ENCODE results near the gene SMYD3. TPM values are rescaled to one million over a fixed set of nuclear protein-coding genes. Genes with fewer than 3 reads are reported as not detected.

The SMYD3 gene
- total RNA-seq, 1 donor from 2014 or later = 31.9 TPM

DNA sequence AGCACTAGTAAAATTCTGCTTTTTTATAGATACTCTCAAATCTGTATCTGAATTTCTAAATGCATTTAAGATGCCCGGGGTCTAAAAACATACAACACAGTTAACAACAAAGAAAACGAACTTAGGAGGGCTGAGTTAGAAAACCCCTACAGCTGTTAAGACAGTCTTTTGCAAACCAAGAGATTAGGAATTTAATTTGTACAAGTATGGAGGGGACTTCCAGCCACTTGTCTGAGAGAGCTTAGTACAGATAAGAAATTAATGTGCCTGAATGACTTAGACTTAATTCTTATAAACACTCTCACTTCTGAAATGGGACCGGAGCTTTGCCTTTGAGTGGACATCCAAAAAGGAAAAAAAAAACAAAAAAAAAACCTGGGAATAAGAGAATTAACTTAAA lies 61.6 kb downstream of the SMYD3 start:
- Mint-ChIP-seq H3K27ac (no peak overlapping the region), H3K4me3 (ENCODE audit: low read depth) (no peak overlapping the region), H3K9me3 (ENCODE audit: low read depth) (peaks cover 3% of the 10 kb centered on the region), H3K36me3 (ENCODE audit: insufficient read depth) (peaks cover 4% of the 10 kb centered on the region), H3K4me1 (ENCODE audit: low read depth) (no peaks in the 10 kb centered on the region), H3K27me3 (no peaks in the 10 kb centered on the region)
- no peak for DNase-seq (ENCODE audit: low spot score, unreplicated experiment)
- TF ChIP-seq, protein P1, sequence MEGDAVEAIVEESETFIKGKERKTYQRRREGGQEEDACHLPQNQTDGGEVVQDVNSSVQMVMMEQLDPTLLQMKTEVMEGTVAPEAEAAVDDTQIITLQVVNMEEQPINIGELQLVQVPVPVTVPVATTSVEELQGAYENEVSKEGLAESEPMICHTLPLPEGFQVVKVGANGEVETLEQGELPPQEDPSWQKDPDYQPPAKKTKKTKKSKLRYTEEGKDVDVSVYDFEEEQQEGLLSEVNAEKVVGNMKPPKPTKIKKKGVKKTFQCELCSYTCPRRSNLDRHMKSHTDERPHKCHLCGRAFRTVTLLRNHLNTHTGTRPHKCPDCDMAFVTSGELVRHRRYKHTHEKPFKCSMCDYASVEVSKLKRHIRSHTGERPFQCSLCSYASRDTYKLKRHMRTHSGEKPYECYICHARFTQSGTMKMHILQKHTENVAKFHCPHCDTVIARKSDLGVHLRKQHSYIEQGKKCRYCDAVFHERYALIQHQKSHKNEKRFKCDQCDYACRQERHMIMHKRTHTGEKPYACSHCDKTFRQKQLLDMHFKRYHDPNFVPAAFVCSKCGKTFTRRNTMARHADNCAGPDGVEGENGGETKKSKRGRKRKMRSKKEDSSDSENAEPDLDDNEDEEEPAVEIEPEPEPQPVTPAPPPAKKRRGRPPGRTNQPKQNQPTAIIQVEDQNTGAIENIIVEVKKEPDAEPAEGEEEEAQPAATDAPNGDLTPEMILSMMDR (IDR thresholded peaks at IDR 0.05; ENCODE audit: unreplicated experiment) = no peak

DNA sequence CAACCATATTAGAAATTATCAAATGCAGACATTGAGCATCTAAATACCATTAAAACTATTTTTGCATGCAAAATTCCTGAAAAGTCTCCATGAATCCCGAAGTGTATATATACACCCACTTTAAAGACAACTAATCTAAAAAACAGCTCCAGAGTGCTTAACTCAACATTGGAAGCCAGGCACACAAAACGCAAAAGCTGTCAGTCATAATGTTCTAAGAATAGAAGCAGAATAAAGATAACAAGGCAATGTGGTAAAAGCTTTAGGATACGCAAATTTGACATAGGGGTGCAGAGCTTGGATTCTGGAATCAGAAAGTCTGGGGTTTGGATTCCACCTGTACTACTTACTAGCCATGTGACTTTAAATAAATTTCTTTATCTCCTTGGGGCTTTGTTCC lies 62.5 kb downstream of the SMYD3 start:
- TF ChIP-seq, protein P1 (IDR thresholded peaks at IDR 0.05; ENCODE audit: unreplicated experiment) = no peak
- no peaks in the 10 kb centered on the region for H3K4me1 Mint-ChIP-seq (ENCODE audit: low read depth)
- peaks cover 3% of the 10 kb centered on the region for H3K9me3 Mint-ChIP-seq (ENCODE audit: low read depth)
- H3K36me3 Mint-ChIP-seq (ENCODE audit: insufficient read depth) = peaks cover 4% of the 10 kb centered on the region
- no peak for DNase-seq (ENCODE audit: low spot score, unreplicated experiment)
- no peak overlapping the region for H3K27ac Mint-ChIP-seq
- no peaks in the 10 kb centered on the region for H3K27me3 Mint-ChIP-seq
- no peak overlapping the region for H3K4me3 Mint-ChIP-seq (ENCODE audit: low read depth)

GRCh38 chr1:246437961-246438360 lies 69.1 kb downstream of the SMYD3 start:
- DNase-seq (ENCODE audit: low spot score, unreplicated experiment) = no peak
- H3K4me1 Mint-ChIP-seq (ENCODE audit: low read depth) = no peaks in the 10 kb centered on the region
- H3K36me3 Mint-ChIP-seq (ENCODE audit: insufficient read depth) = peaks cover 7% of the 10 kb centered on the region
- H3K27me3 Mint-ChIP-seq = no peaks in the 10 kb centered on the region
- no peak overlapping the region for H3K4me3 Mint-ChIP-seq (ENCODE audit: low read depth)
- no peak overlapping the region for H3K27ac Mint-ChIP-seq
- TF ChIP-seq, protein P1 (IDR thresholded peaks at IDR 0.05; ENCODE audit: unreplicated experiment) = no peak
- H3K9me3 Mint-ChIP-seq (ENCODE audit: low read depth) = peaks cover 6% of the 10 kb centered on the region

DNA sequence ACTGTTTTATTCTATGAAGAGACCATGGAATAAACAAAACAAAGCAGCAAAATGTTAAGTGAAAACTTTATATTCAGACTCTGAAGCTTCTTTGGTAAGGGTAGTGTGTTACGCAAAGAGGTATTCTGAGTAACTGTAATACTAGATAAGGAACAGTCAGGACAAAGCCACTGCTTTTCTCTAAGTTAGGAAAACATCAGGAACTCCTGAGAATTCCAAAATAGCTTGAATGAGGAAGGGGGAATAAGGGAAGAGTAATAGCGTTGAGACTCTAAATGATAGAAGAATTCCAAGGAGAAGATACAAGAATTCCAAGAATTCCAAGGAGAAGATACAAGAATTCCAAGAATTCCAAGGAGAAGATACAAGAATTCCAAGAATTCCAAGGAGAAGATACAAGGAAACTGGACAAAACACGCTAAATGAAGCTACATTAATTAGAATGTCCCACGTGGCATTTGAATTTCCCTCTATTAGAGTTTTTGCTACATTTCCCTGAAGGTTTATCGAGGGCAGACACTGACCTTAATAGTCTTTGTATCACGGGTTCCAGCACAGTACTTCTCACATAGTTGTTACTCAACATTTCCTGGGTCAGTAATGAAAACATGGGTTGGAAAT lies 71.5 kb downstream of the SMYD3 start:
- H3K4me1 Mint-ChIP-seq (ENCODE audit: low read depth) = no peaks in the 10 kb centered on the region

GRCh38 chr1:246434335-246434734 lies 72.7 kb downstream of the SMYD3 start:
- TF ChIP-seq, protein P1 (IDR thresholded peaks at IDR 0.05; ENCODE audit: unreplicated experiment) = no peak
- peaks cover 4% of the 10 kb centered on the region for H3K36me3 Mint-ChIP-seq (ENCODE audit: insufficient read depth)
- H3K9me3 Mint-ChIP-seq (ENCODE audit: low read depth) = peaks cover 10% of the 10 kb centered on the region
- no peaks in the 10 kb centered on the region for H3K27me3 Mint-ChIP-seq
- H3K4me1 Mint-ChIP-seq (ENCODE audit: low read depth) = no peaks in the 10 kb centered on the region
- H3K27ac Mint-ChIP-seq = no peak overlapping the region
- H3K4me3 Mint-ChIP-seq (ENCODE audit: low read depth) = no peak overlapping the region
- no peak for DNase-seq (ENCODE audit: low spot score, unreplicated experiment)

More for the DNA sequence above, 71.5 kb downstream of the SMYD3 start:
- H3K27me3 Mint-ChIP-seq = no peaks in the 10 kb centered on the region
- TF ChIP-seq, protein P1 (IDR thresholded peaks at IDR 0.05; ENCODE audit: unreplicated experiment) = no peak
- H3K4me3 Mint-ChIP-seq (ENCODE audit: low read depth) = no peak overlapping the region
- H3K9me3 Mint-ChIP-seq (ENCODE audit: low read depth) = peaks cover 6% of the 10 kb centered on the region
- DNase-seq (ENCODE audit: low spot score, unreplicated experiment) = no peak
- H3K36me3 Mint-ChIP-seq (ENCODE audit: insufficient read depth) = peaks cover 4% of the 10 kb centered on the region
- no peak overlapping the region for H3K27ac Mint-ChIP-seq

Measured in progenitor cell of endocrine pancreas (in vitro differentiated cells).